ENCODE measurements around the gene EGLN1. TPM values are rescaled to one million over a fixed set of nuclear protein-coding genes. Genes with fewer than 3 reads are reported as not detected.

EGLN1 gene
- total RNA-seq, 1 experiment from 2014 or later, result 29.0 TPM

GRCh38 chr1:231443363-231443762 lies 21.3 kb upstream of the EGLN1 start:
- CTCF ChIA-PET, result no interaction called here
- intact Hi-C loops (cut with micrococcal nuclease; ENCODE audit: unreplicated experiment) (no loop called here), in situ Hi-C loops (cut with HindIII; ENCODE audit: low pct_unique_long_range_greater_than_20kb, low sequenced_read_pairs) (no loop called here)
- Histone ChIP-seq H3K27me3 (ENCODE audit: control insufficient read depth, insufficient read depth, low read length) (no peaks in the 10 kb centered on the region), H3K27ac (ENCODE audit: low read length) (no peak overlapping the region), H3K4me3 (ENCODE audit: low read depth in 2 of 2, low read length in 2 of 2) (no peak overlapping the region), H3K9me3 (ENCODE audit: control insufficient read depth, insufficient read depth, low read depth, low read length) (no peaks in the 10 kb centered on the region), H3K36me3 (ENCODE audit: control insufficient read depth, insufficient read depth, low read length) (no peaks in the 10 kb centered on the region), H3K4me1 (ENCODE audit: control insufficient read depth, insufficient read depth, low read length) (no peaks in the 10 kb centered on the region)
- DNase-seq (ENCODE audit: low read depth, low spot score) (no peak), ATAC-seq (no peak)
- BruUV-seq (replicated peaks), result no TSS peak
- POLR2A ChIA-PET, result no interaction called here
- TF ChIP-seq, protein P1, sequence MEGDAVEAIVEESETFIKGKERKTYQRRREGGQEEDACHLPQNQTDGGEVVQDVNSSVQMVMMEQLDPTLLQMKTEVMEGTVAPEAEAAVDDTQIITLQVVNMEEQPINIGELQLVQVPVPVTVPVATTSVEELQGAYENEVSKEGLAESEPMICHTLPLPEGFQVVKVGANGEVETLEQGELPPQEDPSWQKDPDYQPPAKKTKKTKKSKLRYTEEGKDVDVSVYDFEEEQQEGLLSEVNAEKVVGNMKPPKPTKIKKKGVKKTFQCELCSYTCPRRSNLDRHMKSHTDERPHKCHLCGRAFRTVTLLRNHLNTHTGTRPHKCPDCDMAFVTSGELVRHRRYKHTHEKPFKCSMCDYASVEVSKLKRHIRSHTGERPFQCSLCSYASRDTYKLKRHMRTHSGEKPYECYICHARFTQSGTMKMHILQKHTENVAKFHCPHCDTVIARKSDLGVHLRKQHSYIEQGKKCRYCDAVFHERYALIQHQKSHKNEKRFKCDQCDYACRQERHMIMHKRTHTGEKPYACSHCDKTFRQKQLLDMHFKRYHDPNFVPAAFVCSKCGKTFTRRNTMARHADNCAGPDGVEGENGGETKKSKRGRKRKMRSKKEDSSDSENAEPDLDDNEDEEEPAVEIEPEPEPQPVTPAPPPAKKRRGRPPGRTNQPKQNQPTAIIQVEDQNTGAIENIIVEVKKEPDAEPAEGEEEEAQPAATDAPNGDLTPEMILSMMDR (IDR thresholded peaks at IDR 0.05), result no peak
- no peak for TF ChIP-seq TCF7L2 (IDR thresholded peaks at IDR 0.05; ENCODE audit: low read depth, low read length)
- TF ChIP-seq, protein P2, sequence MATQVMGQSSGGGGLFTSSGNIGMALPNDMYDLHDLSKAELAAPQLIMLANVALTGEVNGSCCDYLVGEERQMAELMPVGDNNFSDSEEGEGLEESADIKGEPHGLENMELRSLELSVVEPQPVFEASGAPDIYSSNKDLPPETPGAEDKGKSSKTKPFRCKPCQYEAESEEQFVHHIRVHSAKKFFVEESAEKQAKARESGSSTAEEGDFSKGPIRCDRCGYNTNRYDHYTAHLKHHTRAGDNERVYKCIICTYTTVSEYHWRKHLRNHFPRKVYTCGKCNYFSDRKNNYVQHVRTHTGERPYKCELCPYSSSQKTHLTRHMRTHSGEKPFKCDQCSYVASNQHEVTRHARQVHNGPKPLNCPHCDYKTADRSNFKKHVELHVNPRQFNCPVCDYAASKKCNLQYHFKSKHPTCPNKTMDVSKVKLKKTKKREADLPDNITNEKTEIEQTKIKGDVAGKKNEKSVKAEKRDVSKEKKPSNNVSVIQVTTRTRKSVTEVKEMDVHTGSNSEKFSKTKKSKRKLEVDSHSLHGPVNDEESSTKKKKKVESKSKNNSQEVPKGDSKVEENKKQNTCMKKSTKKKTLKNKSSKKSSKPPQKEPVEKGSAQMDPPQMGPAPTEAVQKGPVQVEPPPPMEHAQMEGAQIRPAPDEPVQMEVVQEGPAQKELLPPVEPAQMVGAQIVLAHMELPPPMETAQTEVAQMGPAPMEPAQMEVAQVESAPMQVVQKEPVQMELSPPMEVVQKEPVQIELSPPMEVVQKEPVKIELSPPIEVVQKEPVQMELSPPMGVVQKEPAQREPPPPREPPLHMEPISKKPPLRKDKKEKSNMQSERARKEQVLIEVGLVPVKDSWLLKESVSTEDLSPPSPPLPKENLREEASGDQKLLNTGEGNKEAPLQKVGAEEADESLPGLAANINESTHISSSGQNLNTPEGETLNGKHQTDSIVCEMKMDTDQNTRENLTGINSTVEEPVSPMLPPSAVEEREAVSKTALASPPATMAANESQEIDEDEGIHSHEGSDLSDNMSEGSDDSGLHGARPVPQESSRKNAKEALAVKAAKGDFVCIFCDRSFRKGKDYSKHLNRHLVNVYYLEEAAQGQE (IDR thresholded peaks at IDR 0.05; ENCODE audit: insufficient read depth in 1 of 2, low read depth in 2 of 2, low read length in 1 of 2), result no peak
- no peak for TF ChIP-seq SIN3A (IDR thresholded peaks at IDR 0.05; ENCODE audit: borderline replicate concordance, insufficient read depth, low read depth, low read length)
- TF ChIP-seq POLR2AphosphoS5 (IDR thresholded peaks at IDR 0.05; ENCODE audit: low read depth, low read length), result no peak

DNA sequence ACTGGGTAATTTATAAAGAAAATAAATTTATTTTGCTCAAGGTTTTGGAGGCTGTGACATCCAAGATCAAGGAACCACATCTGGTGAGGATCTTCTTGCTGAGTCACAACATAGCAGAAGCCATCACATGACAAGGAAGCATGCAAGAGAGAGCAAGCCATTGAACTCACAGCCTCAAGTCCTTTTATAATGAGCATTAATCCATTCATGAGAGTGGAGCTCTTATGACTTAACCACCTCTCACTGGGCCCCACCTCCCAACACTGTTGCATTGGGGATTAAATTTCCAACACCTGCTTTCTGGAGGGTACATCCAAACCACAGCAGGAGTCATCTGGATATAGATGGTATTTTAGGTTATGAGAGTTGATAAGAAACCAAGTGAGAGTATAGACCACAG lies 20.6 kb upstream of the EGLN1 start:
- no peaks in the 10 kb centered on the region for H3K4me1 ChIP-seq (ENCODE audit: control insufficient read depth, insufficient read depth, low read length)
- no peaks in the 10 kb centered on the region for H3K27me3 ChIP-seq (ENCODE audit: control insufficient read depth, insufficient read depth, low read length)
- no TSS peak for BruUV-seq (replicated peaks)
- H3K4me3 ChIP-seq (ENCODE audit: low read depth in 2 of 2, low read length in 2 of 2), result no peak overlapping the region
- ChIA-PET POLR2A (interaction anchor here (0.5 kb wide), 1 partner anchor 10 kb away, joined by 3 read pairs; no protein-coding TSS in a partner anchor), CTCF (no interaction called here)
- TF ChIP-seq, protein P2 (IDR thresholded peaks at IDR 0.05; ENCODE audit: insufficient read depth in 1 of 2, low read depth in 2 of 2, low read length in 1 of 2), result no peak
- no peak for TF ChIP-seq SIN3A (IDR thresholded peaks at IDR 0.05; ENCODE audit: borderline replicate concordance, insufficient read depth, low read depth, low read length)
- TF ChIP-seq, protein P1 (IDR thresholded peaks at IDR 0.05), result no peak
- ATAC-seq (no peak), DNase-seq (ENCODE audit: low read depth, low spot score) (no peak)
- no peaks in the 10 kb centered on the region for H3K36me3 ChIP-seq (ENCODE audit: control insufficient read depth, insufficient read depth, low read length)
- in situ Hi-C loops (cut with HindIII; ENCODE audit: low pct_unique_long_range_greater_than_20kb, low sequenced_read_pairs) (no loop called here), intact Hi-C loops (cut with micrococcal nuclease; ENCODE audit: unreplicated experiment) (no loop called here)
- no peak overlapping the region for H3K27ac ChIP-seq (ENCODE audit: low read length)
- H3K9me3 ChIP-seq (ENCODE audit: control insufficient read depth, insufficient read depth, low read depth, low read length), result no peaks in the 10 kb centered on the region
